DMS53 treated with DMSO at 0.1 percent for 48 hours (cell line): ENCODE data around the gene TNNC1.

Experiments
- DNase-seq: peaks from one replicate; lab custom pipeline; 2025; ENCODE audit not compliant: unreplicated experiment; lab: John Stamatoyannopoulos, UW

TNNC1 gene

GRCh38 chr3:52453496-52454249, at the start of gene TNNC1:
Gene TNNC1, minus strand, starts transcription at chr3:52454041. Its CDS starts 26 bp downstream, at chr3:52454015.
- DNase-seq = no peak

- DNase-seq = no peak
These were observed 49.0 kb upstream of the TNNC1 start for GRCh38 chr3:52502808-52503350.

- no peak for DNase-seq
These were observed 48.2 kb upstream of the TNNC1 start for GRCh38 chr3:52502001-52502400.

- DNase-seq = no peak
These were observed 47.2 kb upstream of the TNNC1 start for GRCh38 chr3:52501046-52501445.

- no peak for DNase-seq
These were observed 44.6 kb upstream of the TNNC1 start for GRCh38 chr3:52498137-52499054.

- DNase-seq = no peak
These were observed 42.1 kb upstream of the TNNC1 start for GRCh38 chr3:52495777-52496602.

GRCh38 chr3:52494886-52495495, 41.1 kb upstream of the TNNC1 start, which contains the start of gene STAB1:
Gene STAB1, plus strand, starts transcription at chr3:52495338. Its CDS starts 76 bp downstream, at chr3:52495414.
- no peak for DNase-seq

GRCh38 chr3:52494445-52494844, 40.6 kb upstream of the TNNC1 start:
- no peak for DNase-seq

GRCh38 chr3:52493232-52494017, 39.6 kb upstream of the TNNC1 start:
- no peak for DNase-seq

- no peak for DNase-seq
These were observed 38.2 kb upstream of the TNNC1 start for GRCh38 chr3:52492059-52492458.

- no peak for DNase-seq
These were observed 37.2 kb upstream of the TNNC1 start for GRCh38 chr3:52490939-52491526.

GRCh38 chr3:52490035-52490938, 36.4 kb upstream of the TNNC1 start:
- DNase-seq = no peak

GRCh38 chr3:52489453-52489852, 35.6 kb upstream of the TNNC1 start:
- no peak for DNase-seq

GRCh38 chr3:52488746-52489145, 34.9 kb upstream of the TNNC1 start:
- no peak for DNase-seq

- DNase-seq = no peak
These were observed 34.2 kb upstream of the TNNC1 start for GRCh38 chr3:52487788-52488691.

- DNase-seq = no peak
These were observed 33.4 kb upstream of the TNNC1 start for GRCh38 chr3:52487050-52487787.
